Measurements from ENCODE around the gene PRUNE2. TPM values are rescaled to one million over a fixed set of nuclear protein-coding genes. Genes with fewer than 3 reads are reported as not detected.

Gene PRUNE2
- total and polyA plus RNA-seq, 2 experiments from 2014 or later = 0.46 to 4.1 TPM

- Histone ChIP-seq H4K20me1 (ENCODE audit: insufficient read depth, poor library complexity, severe bottlenecking) (no peaks in the 10 kb centered on the region), H3K4me3 (no peak overlapping the region), H3K27ac (no peak overlapping the region), H3K27me3 (no peaks in the 10 kb centered on the region), H3K9me3 (ENCODE audit: low read depth) (no peaks in the 10 kb centered on the region), H2AFZ (no peak overlapping the region), H3K4me1 (ENCODE audit: insufficient read depth) (peaks cover 20% of the 10 kb centered on the region), H3K9me2 (replicated peaks; ENCODE audit: insufficient read depth) (no peaks in the 10 kb centered on the region), H3K79me2 (no peaks in the 10 kb centered on the region), H3K36me3 (replicated peaks; ENCODE audit: insufficient read depth, low read depth) (no peaks in the 10 kb centered on the region), H3K4me2 (no peak overlapping the region)
- TF ChIP-seq EZH2 (IDR thresholded peaks at IDR 0.05; ENCODE audit: borderline replicate concordance) (no peak), EZH2phosphoT487 (IDR thresholded peaks at IDR 0.05; ENCODE audit: low read depth, severe bottlenecking, unreplicated experiment) (no peak)
- TF ChIP-seq, protein P1, sequence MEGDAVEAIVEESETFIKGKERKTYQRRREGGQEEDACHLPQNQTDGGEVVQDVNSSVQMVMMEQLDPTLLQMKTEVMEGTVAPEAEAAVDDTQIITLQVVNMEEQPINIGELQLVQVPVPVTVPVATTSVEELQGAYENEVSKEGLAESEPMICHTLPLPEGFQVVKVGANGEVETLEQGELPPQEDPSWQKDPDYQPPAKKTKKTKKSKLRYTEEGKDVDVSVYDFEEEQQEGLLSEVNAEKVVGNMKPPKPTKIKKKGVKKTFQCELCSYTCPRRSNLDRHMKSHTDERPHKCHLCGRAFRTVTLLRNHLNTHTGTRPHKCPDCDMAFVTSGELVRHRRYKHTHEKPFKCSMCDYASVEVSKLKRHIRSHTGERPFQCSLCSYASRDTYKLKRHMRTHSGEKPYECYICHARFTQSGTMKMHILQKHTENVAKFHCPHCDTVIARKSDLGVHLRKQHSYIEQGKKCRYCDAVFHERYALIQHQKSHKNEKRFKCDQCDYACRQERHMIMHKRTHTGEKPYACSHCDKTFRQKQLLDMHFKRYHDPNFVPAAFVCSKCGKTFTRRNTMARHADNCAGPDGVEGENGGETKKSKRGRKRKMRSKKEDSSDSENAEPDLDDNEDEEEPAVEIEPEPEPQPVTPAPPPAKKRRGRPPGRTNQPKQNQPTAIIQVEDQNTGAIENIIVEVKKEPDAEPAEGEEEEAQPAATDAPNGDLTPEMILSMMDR (IDR thresholded peaks at IDR 0.05; ENCODE audit: poor library complexity) = no peak
- DNase-seq (ENCODE audit: low spot score) = no peak
- WGBS (ENCODE audit: low lambda C conversion rate, missing lambda C conversion rate) = 67% methylated on average over 4 of the region's 4 CpGs
Measured at GRCh38 chr9:76607730-76608436, 298.0 kb downstream of the PRUNE2 start.

DNA sequence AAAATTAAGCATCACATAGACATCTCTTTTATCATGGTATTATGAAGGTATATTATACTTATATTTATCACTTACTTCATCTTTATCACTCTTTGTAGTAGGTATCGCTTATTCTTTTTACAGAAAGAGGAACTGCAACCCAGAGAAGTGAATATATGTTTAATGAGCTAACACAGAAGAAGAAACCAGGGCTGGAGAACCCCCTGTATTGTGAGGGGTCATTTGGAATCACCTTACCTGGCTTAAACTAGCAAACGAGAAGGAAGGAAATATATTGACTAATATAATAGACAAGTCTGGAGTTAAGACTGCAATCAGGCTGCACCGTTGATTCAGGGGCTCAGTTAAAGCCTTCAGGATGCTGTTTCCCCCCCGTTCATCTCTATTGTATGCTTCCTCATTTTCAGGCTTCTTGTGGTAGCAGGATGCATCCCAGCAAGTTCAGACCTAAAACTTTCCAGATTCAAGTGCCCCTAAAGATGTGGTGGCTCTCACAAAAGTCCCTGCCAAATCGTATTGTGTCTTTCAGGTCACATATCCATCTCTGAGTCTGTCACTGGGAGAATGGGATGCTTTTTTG is 300.5 kb downstream of the PRUNE2 start:
- H3K27me3 ChIP-seq = no peaks in the 10 kb centered on the region
- H3K4me3 ChIP-seq = no peak overlapping the region
- no peak overlapping the region for H3K4me2 ChIP-seq
- no peak for DNase-seq (ENCODE audit: low spot score)
- H4K20me1 ChIP-seq (ENCODE audit: insufficient read depth, poor library complexity, severe bottlenecking) = no peaks in the 10 kb centered on the region
- TF ChIP-seq EZH2phosphoT487 (IDR thresholded peaks at IDR 0.05; ENCODE audit: low read depth, severe bottlenecking, unreplicated experiment) = no peak
- TF ChIP-seq, protein P1 (IDR thresholded peaks at IDR 0.05; ENCODE audit: poor library complexity) = no peak
- H3K9me3 ChIP-seq (ENCODE audit: low read depth) = no peaks in the 10 kb centered on the region
- 91% methylated on average over 5 of the region's 5 CpGs for WGBS (ENCODE audit: low lambda C conversion rate, missing lambda C conversion rate)
- H3K79me2 ChIP-seq = no peaks in the 10 kb centered on the region
- no peak overlapping the region for H2AFZ ChIP-seq
- no peaks in the 10 kb centered on the region for H3K36me3 ChIP-seq (replicated peaks; ENCODE audit: insufficient read depth, low read depth)
- H3K4me1 ChIP-seq (ENCODE audit: insufficient read depth) = peaks cover 14% of the 10 kb centered on the region
- H3K27ac ChIP-seq = no peak overlapping the region
- no peaks in the 10 kb centered on the region for H3K9me2 ChIP-seq (replicated peaks; ENCODE audit: insufficient read depth)

- no peaks in the 10 kb centered on the region for H4K20me1 ChIP-seq (ENCODE audit: insufficient read depth, poor library complexity, severe bottlenecking)
- DNase-seq (ENCODE audit: low spot score) = no peak
- H3K9me2 ChIP-seq (replicated peaks; ENCODE audit: insufficient read depth) = no peaks in the 10 kb centered on the region
- no peak overlapping the region for H2AFZ ChIP-seq
- no peaks in the 10 kb centered on the region for H3K27me3 ChIP-seq
- H3K36me3 ChIP-seq (replicated peaks; ENCODE audit: insufficient read depth, low read depth) = no peaks in the 10 kb centered on the region
- no peaks in the 10 kb centered on the region for H3K79me2 ChIP-seq
- 92% methylated on average over 3 of the region's 3 CpGs for WGBS (ENCODE audit: low lambda C conversion rate, missing lambda C conversion rate)
- peaks cover 8% of the 10 kb centered on the region for H3K4me1 ChIP-seq (ENCODE audit: insufficient read depth)
- H3K4me2 ChIP-seq = no peak overlapping the region
- H3K27ac ChIP-seq = no peak overlapping the region
- no peaks in the 10 kb centered on the region for H3K9me3 ChIP-seq (ENCODE audit: low read depth)
- no peak for TF ChIP-seq EZH2 (IDR thresholded peaks at IDR 0.05; ENCODE audit: borderline replicate concordance)
- TF ChIP-seq, protein P1 (IDR thresholded peaks at IDR 0.05; ENCODE audit: poor library complexity) = no peak
- TF ChIP-seq EZH2phosphoT487 (IDR thresholded peaks at IDR 0.05; ENCODE audit: low read depth, severe bottlenecking, unreplicated experiment) = no peak
- no peak overlapping the region for H3K4me3 ChIP-seq
Measured at GRCh38 chr9:76603931-76604570, 301.9 kb downstream of the PRUNE2 start.

Data from hepatocyte (in vitro differentiated cells).